B cell (primary cell): Measurements from ENCODE around the gene CDX1. TPM values are rescaled to one million over a fixed set of nuclear protein-coding genes. Genes with fewer than 3 reads are reported as not detected.

Experiments
- ATAC-seq: fragments of 200-7000 bp; cut with Tn5 transposase; one replicate; pipeline ENCODE4 v1.10.0; 2021; ENCODE audit warnings: low read depth, mild to moderate bottlenecking, moderate number of reproducible peaks, moderate library complexity
- CTCF ChIA-PET: fragments of 350-600 bp; sonication (Branson Sonifier 250); formaldehyde crosslinking; loops from one replicate; lab custom pipeline; 2021; ENCODE audit warnings: antibody characterized with exemption, inconsistent platforms; lab: Charles Lee
- POLR2A ChIA-PET: fragments of 350-600 bp; sonication (Branson Sonifier 250); formaldehyde crosslinking; loops from one replicate; lab custom pipeline; 2021; ENCODE audit warnings: antibody characterized with exemption; lab: Charles Lee
- DNase-seq: peaks from one replicate; pipeline ENCODE4 v3.0.0; 2013
- H2AFZ ChIP-seq: 2 replicates; pipeline ENCODE4 v1.6.1; 2012; ENCODE audit warnings: mild to moderate bottlenecking, low read depth, low read length; ENCODE audit not compliant: insufficient read depth, poor library complexity, severe bottlenecking
- H3K27ac ChIP-seq, 2 donors: 1 replicate in 1 of 2; 2 replicates in 1 of 2; pipeline ENCODE4 v1.5.1; 2012 to 2013; ENCODE audit warnings: low read length in 2 of 2, mild to moderate bottlenecking in 2 of 2, moderate library complexity in 1 of 2
- H3K27me3 ChIP-seq, 4 experiments: fragments of 200-600 bp in 1 of 4; sonication (generic) in 1 of 4; replicated peaks in 1 of 4; 1 replicate in 2 of 4; 2 replicates in 2 of 4; pipeline versions ENCODE4 v1.6.1 to v1.7.0; 2013 to 2016; ENCODE audit warnings: low read length in 3 of 4, mild to moderate bottlenecking in 2 of 4, mixed read lengths in 1 of 4, moderate library complexity in 1 of 4; ENCODE audit not compliant: insufficient read depth in 4 of 4, control insufficient read depth in 3 of 4; ENCODE audit errors: control extremely low read depth in 1 of 4
- H3K36me3 ChIP-seq, 2 experiments: replicated peaks in 1 of 2; 1 replicate in 1 of 2; 2 replicates in 1 of 2; pipeline versions ENCODE4 v1.6.1 to v1.7.1; 2013; ENCODE audit warnings: low read length in 1 of 2; ENCODE audit not compliant: insufficient read depth in 2 of 2, control insufficient read depth in 1 of 2; ENCODE audit errors: control extremely low read depth in 1 of 2, extremely low read depth in 1 of 2
- H3K4me1 ChIP-seq, 2 donors: fragments of 200-600 bp in 1 of 2; sonication (generic) in 1 of 2; 1 replicate in 1 of 2; 2 replicates in 1 of 2; pipeline versions ENCODE4 v1.5.1 to v1.6.1; 2013 to 2017; ENCODE audit warnings: low read length in 2 of 2; ENCODE audit not compliant: control insufficient read depth in 2 of 2, insufficient read depth in 2 of 2
- H3K4me2 ChIP-seq: replicated peaks from 2 replicates; pipeline ENCODE3; 2012; ENCODE audit warnings: mild to moderate bottlenecking, low read depth, low read length; ENCODE audit not compliant: poor library complexity, severe bottlenecking
- H3K4me3 ChIP-seq, 5 experiments: fragments of 200-600 bp in 1 of 5; sonication (generic) in 1 of 5; 1 replicate in 3 of 5; 2 replicates in 2 of 5; pipeline versions ENCODE4 v1.5.1 to v1.7.0; 2011 to 2016; ENCODE audit warnings: low read length in 4 of 5, mild to moderate bottlenecking in 4 of 5, low read depth in 2 of 5, control low read depth in 1 of 5, moderate library complexity in 1 of 5; ENCODE audit not compliant: insufficient read depth in 1 of 5; ENCODE audit errors: control extremely low read depth in 1 of 5, extremely low read depth in 1 of 5
- H3K79me2 ChIP-seq: fragments of 200-600 bp; sonication (generic); one replicate; pipeline ENCODE4 v1.6.0; 2016; ENCODE audit warnings: low read length; ENCODE audit not compliant: control insufficient read depth, insufficient read depth
- H3K9ac ChIP-seq: fragments of 200-600 bp; sonication (generic); 2 replicates; pipeline ENCODE4 v1.6.1; 2017; ENCODE audit warnings: mild to moderate bottlenecking, low read length, moderate library complexity
- H3K9me3 ChIP-seq, 3 donors: one replicate each; pipeline versions ENCODE4 v1.6.1 to v1.7.1; 2013; ENCODE audit warnings: low read length in 2 of 3; ENCODE audit not compliant: control insufficient read depth in 2 of 3, insufficient read depth in 1 of 3; ENCODE audit errors: control extremely low read depth in 1 of 3
- H4K20me1 ChIP-seq: 2 replicates; pipeline ENCODE4 v1.6.0; 2012; ENCODE audit warnings: mild to moderate bottlenecking, low read length; ENCODE audit not compliant: insufficient read depth, control insufficient read depth, poor library complexity, severe bottlenecking
- H3K27ac Mint-ChIP-seq: one replicate; pipeline ENCODE4 v1.8.0; 2021; ENCODE audit warnings: mixed read lengths
- H3K27me3 Mint-ChIP-seq: one replicate; pipeline ENCODE4 v1.8.0; 2021; ENCODE audit warnings: mixed read lengths
- H3K4me1 Mint-ChIP-seq: one replicate; pipeline ENCODE4 v1.8.0; 2021; ENCODE audit warnings: mixed read lengths
- H3K4me3 Mint-ChIP-seq: one replicate; pipeline ENCODE4 v1.8.0; 2021; ENCODE audit warnings: mixed read lengths
- H3K9me3 Mint-ChIP-seq: one replicate; pipeline ENCODE4 v1.8.0; 2022; ENCODE audit warnings: mixed read lengths; ENCODE audit not compliant: insufficient read depth
- EZH2 ChIP-seq: IDR thresholded peaks from 2 replicates; pipeline ENCODE4 v1.6.1; 2012; ENCODE audit warnings: borderline replicate concordance, low read depth, mild to moderate bottlenecking, moderate library complexity, low read length; ENCODE audit not compliant: insufficient read depth, poor library complexity, severe bottlenecking
- WGBS: methylation state at CpG from one replicate; pipeline ENCODE4 v1.1.5; 2013; ENCODE audit warnings: missing lambda C conversion rate; ENCODE audit not compliant: insufficient coverage; 5-methylcytosine and 5-hydroxymethylcytosine counted together
- intact Hi-C: fragments of 100-400 bp; cut with micrococcal nuclease; formaldehyde crosslinking; loops from one replicate; pipeline ENCODE4 v1.10.0; 2022
- polyA plus RNA-seq: library from polyadenylated mRNA; depleted of rRNA; stranded (reverse); fragments of >200 nt; gene quantifications from 2 replicates; pipeline ENCODE4 v1.2.3, GENCODE V29; 2012
- total RNA-seq, 2 donors: library from RNA; stranded (reverse); fragments of 120-200 nt in 1 of 2; gene quantifications; 1 replicate in 1 of 2; 2 replicates in 1 of 2; pipeline versions ENCODE4 v1.2.3 to v1.2.4, GENCODE V29; 2013 to 2022
- TF ChIP-seq, protein P1 (sequence below): fragments of 200-600 bp; IDR thresholded peaks from one replicate; pipeline ENCODE4 v1.8.0; 2022; ENCODE audit warnings: antibody characterized with exemption, mild to moderate bottlenecking

The CDX1 gene
- total and polyA plus RNA-seq, 2 donors (not counting 1 experiment from before 2014, with no cell fraction given), result not detected

DNA sequence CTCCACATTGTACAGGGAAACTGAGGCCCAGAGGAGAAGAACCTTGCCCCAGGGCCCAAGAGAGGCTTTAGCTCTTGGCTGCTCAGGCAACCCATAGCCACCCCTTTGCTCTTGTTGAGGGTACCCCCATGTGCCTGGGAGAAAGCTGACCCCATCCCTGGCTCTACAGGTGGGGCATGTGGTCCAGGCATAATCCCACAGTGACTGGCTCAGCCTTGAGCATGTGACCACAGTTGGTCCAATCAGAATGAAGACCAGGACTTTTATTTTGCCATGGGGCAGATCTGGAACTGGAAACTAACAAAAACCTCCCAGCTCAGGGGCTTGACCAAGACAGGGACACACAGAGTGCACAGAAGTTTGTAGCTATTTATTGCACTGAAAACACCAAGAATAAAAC, 52.6 kb downstream of the CDX1 start:
- TF ChIP-seq, protein P1, sequence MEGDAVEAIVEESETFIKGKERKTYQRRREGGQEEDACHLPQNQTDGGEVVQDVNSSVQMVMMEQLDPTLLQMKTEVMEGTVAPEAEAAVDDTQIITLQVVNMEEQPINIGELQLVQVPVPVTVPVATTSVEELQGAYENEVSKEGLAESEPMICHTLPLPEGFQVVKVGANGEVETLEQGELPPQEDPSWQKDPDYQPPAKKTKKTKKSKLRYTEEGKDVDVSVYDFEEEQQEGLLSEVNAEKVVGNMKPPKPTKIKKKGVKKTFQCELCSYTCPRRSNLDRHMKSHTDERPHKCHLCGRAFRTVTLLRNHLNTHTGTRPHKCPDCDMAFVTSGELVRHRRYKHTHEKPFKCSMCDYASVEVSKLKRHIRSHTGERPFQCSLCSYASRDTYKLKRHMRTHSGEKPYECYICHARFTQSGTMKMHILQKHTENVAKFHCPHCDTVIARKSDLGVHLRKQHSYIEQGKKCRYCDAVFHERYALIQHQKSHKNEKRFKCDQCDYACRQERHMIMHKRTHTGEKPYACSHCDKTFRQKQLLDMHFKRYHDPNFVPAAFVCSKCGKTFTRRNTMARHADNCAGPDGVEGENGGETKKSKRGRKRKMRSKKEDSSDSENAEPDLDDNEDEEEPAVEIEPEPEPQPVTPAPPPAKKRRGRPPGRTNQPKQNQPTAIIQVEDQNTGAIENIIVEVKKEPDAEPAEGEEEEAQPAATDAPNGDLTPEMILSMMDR, result no peak
- TF ChIP-seq EZH2, result no peak
- Histone ChIP-seq H3K9ac (no peak overlapping the region), H3K4me2 (no peak overlapping the region), H3K9me3 (no peaks in the 10 kb centered on the region), H2AFZ (no peak overlapping the region), H3K4me3 (no peak overlapping the region), H3K4me1 (peaks cover 0 to 3% of the 10 kb centered on the region in 2 donors), H4K20me1 (no peaks in the 10 kb centered on the region), H3K36me3 (no peaks in the 10 kb centered on the region), H3K27me3 (peaks cover 0 to 4% (median 2%) of the 10 kb centered on the region in 4 experiments), H3K79me2 (no peaks in the 10 kb centered on the region), H3K27ac (no peak overlapping the region)
- no peak overlapping the region for H3K4me3 Mint-ChIP-seq
- H3K27ac Mint-ChIP-seq, result no peak overlapping the region
- H3K4me1 Mint-ChIP-seq, result peaks cover 2% of the 10 kb centered on the region
- CTCF ChIA-PET, result interaction anchor here (0.9 to 2.0 kb wide), 5 partner anchors 26 to 366 kb away, joined by 3 to 7 read pairs (median 5); no protein-coding TSS in a partner anchor
- H3K27me3 Mint-ChIP-seq, result peaks cover 15% of the 10 kb centered on the region
- POLR2A ChIA-PET, result no interaction called here
- H3K9me3 Mint-ChIP-seq, result no peaks in the 10 kb centered on the region
- DNase-seq (no peak), ATAC-seq (no peak)
- intact Hi-C loops, result loop anchor here (10.0 kb wide), 1 partner anchor 184 kb away; no protein-coding TSS in a partner anchor

DNA sequence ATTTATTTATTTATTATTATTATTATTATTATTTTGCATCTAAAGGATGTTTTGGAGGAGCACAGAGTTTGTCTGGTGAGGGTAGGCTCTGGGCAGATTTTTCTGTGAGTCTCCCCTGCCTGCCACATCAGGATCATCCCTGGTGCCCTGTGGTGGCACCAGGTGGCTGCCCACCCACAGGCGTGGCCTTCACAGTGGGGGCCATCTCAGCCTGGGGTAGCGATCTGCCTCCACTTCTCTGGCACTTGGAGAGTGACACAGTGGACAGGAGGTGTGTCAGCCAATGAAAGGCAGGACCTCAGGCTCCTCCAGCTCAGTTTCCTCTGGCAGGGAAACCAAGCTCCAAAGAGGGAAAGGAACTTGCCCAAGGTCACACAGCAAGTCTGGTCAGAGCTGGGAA, 53.3 kb downstream of the CDX1 start:
- no peaks in the 10 kb centered on the region for H3K9me3 Mint-ChIP-seq
- TF ChIP-seq, protein P1, result no peak
- TF ChIP-seq EZH2, result no peak
- Histone ChIP-seq H4K20me1 (no peaks in the 10 kb centered on the region), H3K27ac (no peak overlapping the region), H3K27me3 (peaks cover 0 to 4% (median 2%) of the 10 kb centered on the region in 4 experiments), H3K4me1 (peaks cover 0 to 3% of the 10 kb centered on the region in 2 donors), H3K9me3 (no peaks in the 10 kb centered on the region), H3K9ac (no peak overlapping the region), H3K4me3 (no peak overlapping the region), H3K4me2 (no peak overlapping the region), H3K36me3 (no peaks in the 10 kb centered on the region), H2AFZ (no peak overlapping the region), H3K79me2 (no peaks in the 10 kb centered on the region)
- ChIA-PET POLR2A (no interaction called here), CTCF (interaction anchor here (0.6 to 1.8 kb wide), 4 partner anchors 229 to 583 kb away, joined by 3 to 5 read pairs (median 4); no protein-coding TSS in a partner anchor)
- no peak overlapping the region for H3K27ac Mint-ChIP-seq
- ATAC-seq (no peak), DNase-seq (no peak)
- peaks cover 15% of the 10 kb centered on the region for H3K27me3 Mint-ChIP-seq
- intact Hi-C loops, result loop anchor here (10.0 kb wide), 1 partner anchor 185 kb away; no protein-coding TSS in a partner anchor
- no peak overlapping the region for H3K4me3 Mint-ChIP-seq
- H3K4me1 Mint-ChIP-seq, result peaks cover 2% of the 10 kb centered on the region
- WGBS, result 93% methylated on average over 2 of the region's 2 CpGs
